ENCODE measurements around the gene VSX1.

The VSX1 gene

GRCh38 chr20:25089096-25089495 is 7.2 kb upstream of the VSX1 start:
- TF ChIP-seq CTCF (IDR thresholded peaks at IDR 0.05; ENCODE audit: control insufficient read depth, insufficient read depth, low read depth, low read length, missing control alignments), result no peak
- DNase-seq (ENCODE audit: low read depth), result no peak
- no peak overlapping the region for H3K4me3 ChIP-seq (ENCODE audit: control insufficient read depth, low read depth, low read length)

- H3K4me3 ChIP-seq (ENCODE audit: control insufficient read depth, low read depth, low read length), result no peak overlapping the region
- no peak for DNase-seq (ENCODE audit: low read depth)
- TF ChIP-seq CTCF (IDR thresholded peaks at IDR 0.05; ENCODE audit: control insufficient read depth, insufficient read depth, low read depth, low read length, missing control alignments), result no peak
Observed at GRCh38 chr20:25088267-25088666, 6.3 kb upstream of the VSX1 start.

GRCh38 chr20:25087186-25087929 is 5.4 kb upstream of the VSX1 start:
- DNase-seq (ENCODE audit: low read depth), result no peak
- H3K4me3 ChIP-seq (ENCODE audit: control insufficient read depth, low read depth, low read length), result no peak overlapping the region
- no peak for TF ChIP-seq CTCF (IDR thresholded peaks at IDR 0.05; ENCODE audit: control insufficient read depth, insufficient read depth, low read depth, low read length, missing control alignments)

- no peak for TF ChIP-seq CTCF (IDR thresholded peaks at IDR 0.05; ENCODE audit: control insufficient read depth, insufficient read depth, low read depth, low read length, missing control alignments)
- DNase-seq (ENCODE audit: low read depth), result no peak
- H3K4me3 ChIP-seq (ENCODE audit: control insufficient read depth, low read depth, low read length), result no peak overlapping the region
Observed at GRCh38 chr20:25085756-25086495, 4.0 kb upstream of the VSX1 start.

- TF ChIP-seq CTCF (IDR thresholded peaks at IDR 0.05; ENCODE audit: control insufficient read depth, insufficient read depth, low read depth, low read length, missing control alignments), result no peak
- no peak for DNase-seq (ENCODE audit: low read depth)
- H3K4me3 ChIP-seq (ENCODE audit: control insufficient read depth, low read depth, low read length), result no peak overlapping the region
Observed at GRCh38 chr20:25084626-25085187, 2.8 kb upstream of the VSX1 start.

GRCh38 chr20:25083773-25084625 is 2.1 kb upstream of the VSX1 start:
- no peak for DNase-seq (ENCODE audit: low read depth)
- no peak overlapping the region for H3K4me3 ChIP-seq (ENCODE audit: control insufficient read depth, low read depth, low read length)
- TF ChIP-seq CTCF (IDR thresholded peaks at IDR 0.05; ENCODE audit: control insufficient read depth, insufficient read depth, low read depth, low read length, missing control alignments), result peak; percentile 45
